HG02588 (cell line): ENCODE data around the gene OPA3.

Experiments
- ATAC-seq: cut with Tn5 transposase; IDR thresholded peaks from one replicate; pipeline ENCODE4 v1.9.1; 2021; ENCODE audit warnings: mild to moderate bottlenecking, moderate library complexity; ENCODE audit not compliant: unreplicated experiment

Gene OPA3

GRCh38 chr19:45505996-45506245 is 78.7 kb downstream of the OPA3 start:
- ATAC-seq: no peak

GRCh38 chr19:45505151-45505995 is 79.2 kb downstream of the OPA3 start:
- no peak for ATAC-seq

GRCh38 chr19:45503909-45504308 is 80.7 kb downstream of the OPA3 start:
- ATAC-seq: no peak

GRCh38 chr19:45502111-45502510 is 82.5 kb downstream of the OPA3 start:
- no peak for ATAC-seq

- ATAC-seq: no peak
Observed at GRCh38 chr19:45501730-45502014, 82.9 kb downstream of the OPA3 start.

- no peak for ATAC-seq
Observed at GRCh38 chr19:45500918-45501729, 83.5 kb downstream of the OPA3 start.

- ATAC-seq: no peak
Observed at GRCh38 chr19:45499196-45500180, 85.1 kb downstream of the OPA3 start.

- ATAC-seq: no peak
Observed at GRCh38 chr19:45498411-45499195, 86.0 kb downstream of the OPA3 start, which contains the start of gene PPM1N. PPM1N (plus strand) TSS chr19:45498443; CDS start chr19:45498473, 30 bp downstream.

- no peak for ATAC-seq
Observed at GRCh38 chr19:45497791-45498190, 86.8 kb downstream of the OPA3 start.

GRCh38 chr19:45496349-45496953 is 88.2 kb downstream of the OPA3 start:
- ATAC-seq: peak; percentile 9

- no peak for ATAC-seq
Observed at GRCh38 chr19:45495178-45495577, 89.4 kb downstream of the OPA3 start.

- no peak for ATAC-seq
Observed at GRCh38 chr19:45494261-45494916, 90.2 kb downstream of the OPA3 start.

- ATAC-seq: no peak
Observed at GRCh38 chr19:45492627-45493470, 91.8 kb downstream of the OPA3 start.

- ATAC-seq: no peak
Observed at GRCh38 chr19:45492137-45492626, 92.4 kb downstream of the OPA3 start.

GRCh38 chr19:45489216-45489855 is 95.3 kb downstream of the OPA3 start:
- ATAC-seq: no peak

- no peak for ATAC-seq
Observed at GRCh38 chr19:45488708-45489107, 95.9 kb downstream of the OPA3 start.

GRCh38 chr19:45485305-45486077 is 99.1 kb downstream of the OPA3 start:
- peak; percentile 81 for ATAC-seq
